ENCODE measurements around the gene CRACDL. TPM values are rescaled to one million over a fixed set of nuclear protein-coding genes. Genes with fewer than 3 reads are reported as not detected.

CRACDL gene
- total RNA-seq, 4 donors from 2014 or later = 5.2 to 10.6 (median 8.1) TPM

DNA sequence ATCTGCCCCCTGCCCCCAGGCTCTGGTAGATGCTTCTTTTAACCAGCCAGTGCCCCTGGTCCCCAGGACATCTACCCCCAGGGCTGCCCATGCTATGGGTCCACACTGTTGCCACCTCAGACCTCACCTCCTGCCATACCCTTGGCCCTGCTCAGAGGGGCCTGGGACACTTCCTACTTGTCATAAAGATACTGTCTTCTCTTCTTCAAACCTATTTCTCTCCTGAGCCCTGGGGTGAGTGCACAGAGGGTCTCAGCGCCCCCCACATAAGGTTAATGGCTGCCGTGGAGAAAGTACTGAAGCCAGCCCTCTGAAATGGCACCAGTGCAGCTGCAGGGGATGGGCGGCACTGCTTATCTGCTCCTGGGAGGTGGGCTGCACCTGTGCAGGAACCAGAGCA is 127.5 kb downstream of the CRACDL start:
- WGBS, 2 donors = 87 to 100% methylated on average over 3 of the region's 3 CpGs
- DNase-seq = no peak
- intact Hi-C loops (cut with DNase I) = loop anchor here (10.0 kb wide), 1 partner anchor 74 kb away; the partner anchor contains the start of gene MGAT4A
- H3K9me3 ChIP-seq = no peaks in the 10 kb centered on the region
- H3K4me1 ChIP-seq = peaks cover 20 to 34% of the 10 kb centered on the region in 2 donors
- H3K36me3 ChIP-seq = no peaks in the 10 kb centered on the region
- no peaks in the 10 kb centered on the region for H3K27me3 ChIP-seq
- no peak for TF ChIP-seq CTCF (IDR thresholded peaks at IDR 0.05)
- no peak overlapping the region for H3K27ac ChIP-seq
- no peak overlapping the region for H3K4me3 ChIP-seq (replicated peaks in 1 of 3)

GRCh38 chr2:98807929-98808328 is 128.1 kb downstream of the CRACDL start:
- 84 to 94% methylated on average over 6 to 9 of the region's 9 CpGs for WGBS, 2 donors
- no peaks in the 10 kb centered on the region for H3K27me3 ChIP-seq
- peaks cover 20 to 34% of the 10 kb centered on the region in 2 donors for H3K4me1 ChIP-seq
- intact Hi-C loops (cut with DNase I) = loop anchor here (10.0 kb wide), 1 partner anchor 73 kb away; the partner anchor contains the start of gene MGAT4A
- no peaks in the 10 kb centered on the region for H3K9me3 ChIP-seq
- no peaks in the 10 kb centered on the region for H3K36me3 ChIP-seq
- H3K27ac ChIP-seq = no peak overlapping the region
- DNase-seq = no peak
- H3K4me3 ChIP-seq (replicated peaks in 1 of 3) = no peak overlapping the region
- TF ChIP-seq POLR2A (IDR thresholded peaks at IDR 0.05) = no peak
- no peak for TF ChIP-seq CTCF (IDR thresholded peaks at IDR 0.05)

GRCh38 chr2:98807221-98807620 is 128.8 kb downstream of the CRACDL start:
- Histone ChIP-seq H3K27me3 (no peaks in the 10 kb centered on the region), H3K27ac (peak overlapping the region in 2 of 3 donors; percentile 87 to 93), H3K4me3 (replicated peaks in 1 of 3) (no peak overlapping the region), H3K36me3 (no peaks in the 10 kb centered on the region), H3K9me3 (no peaks in the 10 kb centered on the region), H3K4me1 (peaks cover 20 to 34% of the 10 kb centered on the region in 2 donors)
- 96% methylated on average over 3 of the region's 3 CpGs for WGBS, 2 donors
- no peak for TF ChIP-seq POLR2A (IDR thresholded peaks at IDR 0.05)
- no peak for TF ChIP-seq CTCF (IDR thresholded peaks at IDR 0.05)
- no peak for DNase-seq
- intact Hi-C loops (cut with DNase I) = loop anchor here (10.0 kb wide), 1 partner anchor 72 kb away; the partner anchor contains the start of gene MGAT4A

DNA sequence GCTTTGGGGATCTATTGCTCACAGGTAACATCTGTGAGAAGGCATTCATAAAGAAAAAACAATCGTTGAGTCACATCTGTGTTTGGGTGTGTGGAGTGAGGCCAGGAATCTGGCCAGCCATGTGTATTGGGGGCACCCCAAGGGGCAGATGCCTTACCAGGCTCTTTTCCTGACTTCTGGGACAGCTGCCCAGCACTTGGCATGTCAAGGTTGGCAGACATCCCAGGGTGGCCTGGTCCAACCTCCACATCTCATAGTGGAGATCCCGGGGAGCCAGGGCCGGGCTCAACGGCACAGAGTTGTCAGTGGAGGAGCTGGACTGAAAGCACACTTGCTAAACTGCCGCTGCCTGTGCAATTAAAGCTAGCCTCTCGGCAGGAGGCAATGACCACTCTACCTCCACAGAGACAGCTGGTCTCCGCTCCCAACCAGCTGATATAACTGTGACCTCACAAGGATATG is 129.8 kb downstream of the CRACDL start:
- H3K4me3 ChIP-seq (replicated peaks in 1 of 3) = no peak overlapping the region
- 23 to 41% methylated on average over 7 of the region's 7 CpGs for WGBS, 2 donors
- intact Hi-C loops (cut with DNase I) = loop anchor here (10.0 kb wide), 1 partner anchor 71 kb away; the partner anchor contains the start of gene MGAT4A

More for the DNA sequence above, 129.8 kb downstream of the CRACDL start:
- Histone ChIP-seq H3K27ac (peak overlapping the region; percentile 73 to 93 (median 87)), H3K4me1 (peaks cover 20 to 34% of the 10 kb centered on the region in 2 donors), H3K9me3 (no peaks in the 10 kb centered on the region), H3K36me3 (no peaks in the 10 kb centered on the region), H3K27me3 (no peaks in the 10 kb centered on the region)
- TF ChIP-seq CTCF (IDR thresholded peaks at IDR 0.05) (no peak), POLR2A (IDR thresholded peaks at IDR 0.05) (peak in 1 of 2 donors; percentile 48)
- DNase-seq = peak; percentile 98
